Mesendoderm (in vitro differentiated cells): Measurements from ENCODE around the gene DNAH10.

Experiments
- DNase-seq: peaks from one replicate; pipeline ENCODE4 v3.0.0; 2013
- H2AK5ac ChIP-seq: 2 replicates; pipeline ENCODE4 v1.6.1; 2013; ENCODE audit warnings: low read length, inconsistent platforms
- H2BK120ac ChIP-seq: 2 replicates; pipeline ENCODE4 v1.6.1; 2013; ENCODE audit warnings: low read depth, mild to moderate bottlenecking, low read length, moderate library complexity, mixed read lengths
- H2BK15ac ChIP-seq: replicated peaks from 2 replicates; pipeline ENCODE4 v1.6.1; 2013; ENCODE audit warnings: low read depth, mild to moderate bottlenecking, moderate library complexity
- H2BK5ac ChIP-seq: 2 replicates; pipeline ENCODE4 v1.6.1; 2013; ENCODE audit warnings: low read length, inconsistent platforms
- H3K18ac ChIP-seq: 2 replicates; pipeline ENCODE4 v1.6.1; 2013; ENCODE audit warnings: mild to moderate bottlenecking, low read length, mixed read lengths
- H3K23ac ChIP-seq: one replicate; pipeline ENCODE4 v1.6.1; 2013; ENCODE audit warnings: low read length
- H3K27ac ChIP-seq: 2 replicates; pipeline ENCODE4 v1.5.1; 2013; ENCODE audit warnings: low read depth, mild to moderate bottlenecking, inconsistent platforms, low read length, moderate library complexity
- H3K27me3 ChIP-seq: 2 replicates; pipeline ENCODE4 v1.6.1; 2013; ENCODE audit warnings: low read length, control low read depth, mild to moderate bottlenecking, inconsistent platforms; ENCODE audit not compliant: insufficient read depth, poor library complexity
- H3K36me3 ChIP-seq: 2 replicates; pipeline ENCODE4 v1.6.1; 2013; ENCODE audit warnings: low read length, inconsistent platforms; ENCODE audit not compliant: control insufficient read depth, insufficient read depth
- H3K4ac ChIP-seq: one replicate; pipeline ENCODE4 v1.6.1; 2013; ENCODE audit warnings: low read depth, mild to moderate bottlenecking, low read length, moderate library complexity
- H3K4me1 ChIP-seq: 2 replicates; pipeline ENCODE4 v1.6.1; 2013; ENCODE audit warnings: low read depth, low read length, inconsistent platforms; ENCODE audit not compliant: control insufficient read depth
- H3K4me2 ChIP-seq: 2 replicates; pipeline ENCODE4 v1.6.1; 2013; ENCODE audit warnings: low read length
- H3K4me3 ChIP-seq: 2 replicates; pipeline ENCODE4 v1.5.1; 2013; ENCODE audit warnings: mild to moderate bottlenecking, low read length
- H3K56ac ChIP-seq: one replicate; pipeline ENCODE4 v1.6.1; 2013; ENCODE audit warnings: low read length
- H3K79me1 ChIP-seq: 2 replicates; pipeline ENCODE4 v1.6.1; 2013; ENCODE audit warnings: low read length, inconsistent platforms
- H3K79me2 ChIP-seq: 2 replicates; pipeline ENCODE4 v1.6.1; 2013; ENCODE audit warnings: mild to moderate bottlenecking, low read length; ENCODE audit not compliant: control insufficient read depth, insufficient read depth
- H3K9ac ChIP-seq: 2 replicates; pipeline ENCODE4 v1.6.1; 2013; ENCODE audit warnings: low read length, inconsistent platforms
- H4K5ac ChIP-seq: one replicate; pipeline ENCODE4 v1.6.1; 2013; ENCODE audit warnings: low read length
- H4K8ac ChIP-seq: one replicate; pipeline ENCODE4 v1.6.1; 2013; ENCODE audit warnings: low read depth, mild to moderate bottlenecking, control low read depth, low read length, moderate library complexity
- WGBS: extraction: QIAGEN DNeasy Blood & Tissue Kit; methylation state at CpG from one replicate; pipeline ENCODE4 v1.1.7; 2013; ENCODE audit warnings: low lambda C conversion rate, missing lambda C conversion rate; ENCODE audit not compliant: insufficient coverage; ENCODE audit errors: extremely low coverage; 5-methylcytosine and 5-hydroxymethylcytosine counted together

DNAH10 gene

GRCh38 chr12:123801573-123802178 is 39.6 kb downstream of the DNAH10 start:
- H3K9ac ChIP-seq = no peak overlapping the region
- no peak overlapping the region for H2AK5ac ChIP-seq
- H3K56ac ChIP-seq = no peak overlapping the region
- no peak overlapping the region for H2BK5ac ChIP-seq
- H2BK15ac ChIP-seq = no peak overlapping the region
- H3K27ac ChIP-seq = no peak overlapping the region
- H3K18ac ChIP-seq = no peak overlapping the region
- peak; percentile 17 for DNase-seq
- H4K5ac ChIP-seq = no peak overlapping the region
- no peak overlapping the region for H4K8ac ChIP-seq
- H3K36me3 ChIP-seq = no peaks in the 10 kb centered on the region
- H3K4me2 ChIP-seq = no peak overlapping the region
- no peaks in the 10 kb centered on the region for H3K79me2 ChIP-seq
- no peak overlapping the region for H3K4ac ChIP-seq
- no peak overlapping the region for H3K23ac ChIP-seq
- no peak overlapping the region for H2BK120ac ChIP-seq
- WGBS = no CpG with 5 or more reads among the region's 8 CpGs
- no peaks in the 10 kb centered on the region for H3K4me1 ChIP-seq
- no peaks in the 10 kb centered on the region for H3K79me1 ChIP-seq
- no peak overlapping the region for H3K4me3 ChIP-seq
- H3K27me3 ChIP-seq = no peaks in the 10 kb centered on the region

GRCh38 chr12:123805173-123805572 is 43.1 kb downstream of the DNAH10 start:
- Histone ChIP-seq H4K5ac (no peak overlapping the region), H3K4me3 (no peak overlapping the region), H3K23ac (no peak overlapping the region)

GRCh38 chr12:123807002-123807401 is 44.9 kb downstream of the DNAH10 start:
- Histone ChIP-seq H2BK120ac (no peak overlapping the region), H2BK5ac (no peak overlapping the region), H4K5ac (no peak overlapping the region), H3K4me1 (no peaks in the 10 kb centered on the region), H3K4ac (no peak overlapping the region), H3K79me2 (no peaks in the 10 kb centered on the region), H2BK15ac (no peak overlapping the region), H3K9ac (no peak overlapping the region), H3K18ac (no peak overlapping the region), H3K23ac (no peak overlapping the region), H3K36me3 (no peaks in the 10 kb centered on the region), H2AK5ac (no peak overlapping the region), H3K27ac (no peak overlapping the region), H3K79me1 (no peaks in the 10 kb centered on the region), H4K8ac (no peak overlapping the region), H3K56ac (no peak overlapping the region), H3K4me2 (no peak overlapping the region), H3K27me3 (no peaks in the 10 kb centered on the region), H3K4me3 (no peak overlapping the region)
- no CpG with 5 or more reads among the region's 4 CpGs for WGBS
- DNase-seq = no peak

More at GRCh38 chr12:123805173-123805572, 43.1 kb downstream of the DNAH10 start:
- no peak overlapping the region for H2AK5ac ChIP-seq
- DNase-seq = no peak
- no peaks in the 10 kb centered on the region for H3K4me1 ChIP-seq
- H3K27ac ChIP-seq = no peak overlapping the region
- no peak overlapping the region for H3K18ac ChIP-seq
- H3K36me3 ChIP-seq = no peaks in the 10 kb centered on the region
- WGBS = no CpG with 5 or more reads among the region's 8 CpGs
- H3K79me2 ChIP-seq = no peaks in the 10 kb centered on the region
- H4K8ac ChIP-seq = no peak overlapping the region
- H3K79me1 ChIP-seq = no peaks in the 10 kb centered on the region
- H2BK120ac ChIP-seq = no peak overlapping the region
- no peak overlapping the region for H2BK15ac ChIP-seq
- no peak overlapping the region for H3K4me2 ChIP-seq
- no peaks in the 10 kb centered on the region for H3K27me3 ChIP-seq
- H3K4ac ChIP-seq = no peak overlapping the region
- H2BK5ac ChIP-seq = no peak overlapping the region
- no peak overlapping the region for H3K9ac ChIP-seq
- H3K56ac ChIP-seq = no peak overlapping the region

- Histone ChIP-seq H3K9ac (no peak overlapping the region), H4K5ac (no peak overlapping the region), H3K36me3 (no peaks in the 10 kb centered on the region), H2AK5ac (no peak overlapping the region), H2BK15ac (no peak overlapping the region), H2BK120ac (no peak overlapping the region), H2BK5ac (no peak overlapping the region), H3K4me2 (no peak overlapping the region), H3K79me2 (no peaks in the 10 kb centered on the region), H3K56ac (no peak overlapping the region), H3K4me1 (no peaks in the 10 kb centered on the region), H3K79me1 (no peaks in the 10 kb centered on the region), H4K8ac (no peak overlapping the region), H3K18ac (no peak overlapping the region), H3K4ac (no peak overlapping the region), H3K23ac (no peak overlapping the region), H3K27me3 (no peaks in the 10 kb centered on the region), H3K4me3 (no peak overlapping the region), H3K27ac (no peak overlapping the region)
- peak; percentile 18 for DNase-seq
- no CpG with 5 or more reads among the region's 2 CpGs for WGBS
These were observed 45.6 kb downstream of the DNAH10 start for GRCh38 chr12:123807670-123808069.

- WGBS = no CpG with 5 or more reads among the region's 4 CpGs
- Histone ChIP-seq H3K4ac (no peak overlapping the region), H2BK15ac (no peak overlapping the region)
These were observed 46.1 kb downstream of the DNAH10 start for GRCh38 chr12:123808167-123808566.

GRCh38 chr12:123813349-123813748 is 51.2 kb downstream of the DNAH10 start:
- Histone ChIP-seq H2BK15ac (no peak overlapping the region), H3K27me3 (no peaks in the 10 kb centered on the region), H2AK5ac (no peak overlapping the region), H3K4ac (no peak overlapping the region), H3K79me1 (no peaks in the 10 kb centered on the region), H3K23ac (no peak overlapping the region), H3K9ac (no peak overlapping the region), H2BK5ac (no peak overlapping the region), H3K4me1 (no peaks in the 10 kb centered on the region), H3K36me3 (no peaks in the 10 kb centered on the region), H4K5ac (no peak overlapping the region), H3K18ac (no peak overlapping the region), H3K56ac (no peak overlapping the region), H3K4me3 (no peak overlapping the region), H3K4me2 (no peak overlapping the region), H4K8ac (no peak overlapping the region), H3K79me2 (no peaks in the 10 kb centered on the region), H3K27ac (no peak overlapping the region), H2BK120ac (no peak overlapping the region)
- no peak for DNase-seq
- no CpG with 5 or more reads among the region's 7 CpGs for WGBS

More at GRCh38 chr12:123808167-123808566, 46.1 kb downstream of the DNAH10 start:
- H3K27me3 ChIP-seq = no peaks in the 10 kb centered on the region
- no peak overlapping the region for H3K4me3 ChIP-seq
- no peak overlapping the region for H3K27ac ChIP-seq
- no peak overlapping the region for H4K5ac ChIP-seq
- peak; percentile 25 for DNase-seq
- H2BK5ac ChIP-seq = no peak overlapping the region
- no peaks in the 10 kb centered on the region for H3K36me3 ChIP-seq
- H3K4me2 ChIP-seq = no peak overlapping the region
- no peak overlapping the region for H2AK5ac ChIP-seq
- no peaks in the 10 kb centered on the region for H3K79me1 ChIP-seq
- no peak overlapping the region for H3K18ac ChIP-seq
- no peaks in the 10 kb centered on the region for H3K4me1 ChIP-seq
- H2BK120ac ChIP-seq = no peak overlapping the region
- no peaks in the 10 kb centered on the region for H3K79me2 ChIP-seq
- H4K8ac ChIP-seq = no peak overlapping the region
- H3K9ac ChIP-seq = no peak overlapping the region
- H3K56ac ChIP-seq = no peak overlapping the region
- H3K23ac ChIP-seq = no peak overlapping the region
